ENCODE measurements around the gene TRIM60.
"Not testable (repeated sequence)": the region's sequence is repeated elsewhere in the genome, so short reads cannot be mapped to it uniquely, and the experiment has no call there.

Gene TRIM60

GRCh38 chr4:165052627-165053026, 20.8 kb downstream of the TRIM60 start:
- DNase-seq (ENCODE audit: low read depth in 2 of 3, low spot score in 2 of 3), result no peak

DNA sequence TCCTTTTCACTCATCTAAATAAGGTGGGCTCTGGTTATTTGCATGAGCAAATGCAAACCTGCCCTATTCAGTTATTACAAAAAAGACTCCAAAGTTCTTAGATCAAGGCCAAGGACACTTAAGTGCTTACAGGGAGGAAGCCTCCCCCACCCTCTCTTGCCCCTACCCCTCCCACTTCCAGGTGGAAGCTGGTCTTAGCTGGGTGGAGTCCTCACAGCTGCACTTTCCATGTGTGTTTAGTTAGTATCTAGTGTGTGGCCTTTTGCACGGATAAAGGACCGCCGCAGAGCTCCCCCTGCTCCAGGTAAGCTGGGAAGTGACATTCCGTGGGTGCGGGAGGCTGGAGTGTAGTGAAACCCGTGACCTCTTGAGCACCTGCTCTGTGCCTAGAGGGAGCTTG, 21.8 kb downstream of the TRIM60 start, which contains the start of gene TRIM75:
Gene TRIM75, plus strand, starts transcription at position 222 of the 400 bp plus-strand sequence. CDS start 5,282 bp downstream, outside the sequence.
- no peak for DNase-seq (ENCODE audit: low read depth in 2 of 3, low spot score in 2 of 3)

- no peak for DNase-seq (ENCODE audit: low read depth in 2 of 3, low spot score in 2 of 3)
These were observed 23.8 kb downstream of the TRIM60 start for GRCh38 chr4:165055601-165056000.

DNA sequence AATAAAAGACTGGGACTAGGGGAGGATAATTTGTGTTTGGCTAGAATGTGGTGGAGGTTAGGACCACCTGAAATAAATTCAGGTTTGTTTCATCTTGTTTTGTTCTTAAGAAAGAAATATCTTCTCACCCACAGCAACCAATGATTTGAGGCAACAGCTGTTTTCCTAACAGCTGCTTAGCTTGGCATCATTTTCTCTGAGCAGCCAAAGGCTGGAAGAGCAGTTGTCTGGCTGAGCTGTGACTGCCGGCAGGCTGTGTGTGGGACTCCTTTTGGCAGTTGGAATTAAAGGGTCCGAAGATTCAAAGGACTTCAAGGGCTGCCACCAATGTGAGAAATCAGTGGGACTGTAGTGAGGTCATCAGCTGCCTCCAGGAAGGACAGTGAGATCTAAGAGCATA, 26.9 kb downstream of the TRIM60 start:
- DNase-seq (ENCODE audit: low read depth in 2 of 3, low spot score in 2 of 3), result no peak

DNA sequence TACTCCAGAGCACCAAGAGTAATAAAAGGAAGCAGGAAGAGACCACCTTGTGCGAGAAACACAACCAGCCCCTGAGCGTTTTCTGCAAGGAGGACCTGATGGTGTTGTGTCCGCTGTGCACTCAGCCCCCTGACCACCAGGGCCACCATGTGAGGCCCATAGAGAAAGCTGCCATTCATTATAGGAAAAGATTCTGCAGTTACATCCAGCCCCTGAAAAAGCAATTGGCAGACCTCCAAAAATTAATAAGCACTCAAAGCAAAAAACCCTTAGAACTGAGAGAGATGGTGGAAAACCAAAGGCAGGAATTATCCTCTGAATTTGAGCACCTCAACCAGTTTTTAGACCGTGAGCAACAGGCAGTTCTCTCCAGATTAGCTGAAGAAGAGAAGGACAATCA, 27.6 kb downstream of the TRIM60 start:
- DNase-seq (ENCODE audit: low read depth in 2 of 3, low spot score in 2 of 3), result no peak

GRCh38 chr4:165060938-165061337, 29.1 kb downstream of the TRIM60 start:
- no peak for DNase-seq (ENCODE audit: low read depth in 2 of 3, low spot score in 2 of 3)

- DNase-seq (ENCODE audit: low read depth in 2 of 3, low spot score in 2 of 3), result no peak
These were observed 38.8 kb downstream of the TRIM60 start for GRCh38 chr4:165070560-165070959.

- DNase-seq (ENCODE audit: low read depth in 2 of 3, low spot score in 2 of 3), result not testable (repeated sequence)
These were observed 41.5 kb downstream of the TRIM60 start for GRCh38 chr4:165073346-165073745.

DNA sequence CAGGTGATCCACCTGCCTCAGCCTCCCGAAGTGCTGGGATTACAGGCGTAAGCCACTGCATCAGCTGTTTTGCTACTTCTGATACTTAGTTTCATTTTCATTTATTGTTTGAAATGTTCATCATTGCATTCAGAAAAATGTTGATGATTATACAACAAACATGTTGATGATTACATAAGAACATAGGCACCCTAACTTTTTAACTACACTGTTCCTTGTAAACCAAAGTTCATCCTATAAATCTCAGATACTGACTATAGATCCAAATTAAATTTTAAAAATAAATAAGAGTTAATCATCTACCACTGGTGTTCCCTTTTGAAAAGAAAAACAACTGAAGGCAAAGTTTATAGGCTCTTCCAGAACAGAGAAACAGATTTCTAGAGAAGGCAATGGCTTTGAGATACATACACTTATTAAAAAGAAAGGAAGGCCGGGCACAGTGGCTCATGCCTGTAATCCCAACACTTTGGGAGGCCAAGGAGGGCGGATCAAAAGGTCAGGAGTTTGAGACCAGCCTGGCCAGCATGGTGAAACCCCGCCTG, 45.3 kb downstream of the TRIM60 start:
- DNase-seq (ENCODE audit: low read depth in 2 of 3, low spot score in 2 of 3), result no peak

DNA sequence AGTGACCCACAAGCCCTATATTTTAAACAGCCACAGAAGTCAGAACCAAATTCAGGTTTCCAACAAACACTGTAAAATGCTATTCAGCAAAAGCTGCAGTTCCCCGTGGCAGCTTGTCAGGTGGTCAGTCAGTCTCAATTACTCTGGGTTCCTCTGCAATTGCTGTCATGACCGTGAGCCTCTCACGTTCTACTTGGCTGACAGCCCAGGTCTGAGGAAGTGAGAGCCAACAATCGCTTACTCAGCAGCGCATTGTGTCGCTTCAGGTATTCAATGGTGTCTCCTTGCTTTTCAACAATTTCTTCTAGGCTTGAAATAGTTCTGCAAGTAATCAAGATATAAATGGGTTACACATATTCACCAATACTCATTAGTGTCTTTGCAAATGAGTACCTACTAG, 47.7 kb downstream of the TRIM60 start:
- no peak for DNase-seq (ENCODE audit: low read depth in 2 of 3, low spot score in 2 of 3)

DNA sequence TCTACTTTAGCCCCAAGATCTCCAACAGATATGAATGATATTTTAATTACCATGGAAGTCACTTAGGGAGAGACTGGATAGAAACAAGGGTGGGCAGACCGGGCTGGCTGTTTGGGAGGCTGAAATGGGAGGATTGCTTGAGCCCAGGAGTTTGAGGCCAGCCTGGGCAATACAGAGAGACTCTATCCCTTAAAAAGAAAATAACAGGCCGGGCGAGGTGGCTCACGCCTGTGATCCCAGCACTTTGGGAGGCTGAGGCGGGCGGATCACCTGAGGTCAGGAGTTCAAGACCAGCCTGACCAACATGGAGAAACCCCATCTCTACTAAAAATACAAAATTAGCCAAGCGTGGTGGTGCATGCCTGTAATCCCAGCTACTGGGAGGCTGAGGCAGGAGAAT, 53.0 kb downstream of the TRIM60 start:
- DNase-seq (ENCODE audit: low read depth in 2 of 3, low spot score in 2 of 3), result not testable (repeated sequence)

GRCh38 chr4:165085946-165086345, 54.1 kb downstream of the TRIM60 start:
- no peak for DNase-seq (ENCODE audit: low read depth in 2 of 3, low spot score in 2 of 3)

GRCh38 chr4:165088366-165088765, 56.6 kb downstream of the TRIM60 start:
- no peak for DNase-seq (ENCODE audit: low read depth in 2 of 3, low spot score in 2 of 3)
